ENCODE results near the gene GRIA4. TPM values are rescaled to one million over a fixed set of nuclear protein-coding genes. Genes with fewer than 3 reads are reported as not detected.

GRIA4 gene
- polyA plus RNA-seq, 3 donors from 2014 or later, result not detected

- Mint-ChIP-seq H3K27ac (no peak overlapping the region), H3K9me3 (peaks cover 2 to 22% (median 2%) of the 10 kb centered on the region in 6 donors), H3K27me3 (ENCODE audit: low read depth in 3 of 3) (peaks cover 5 to 14% (median 12%) of the 10 kb centered on the region in 3 donors), H3K4me1 (no peaks in the 10 kb centered on the region), H3K4me3 (no peak overlapping the region), H3K36me3 (peaks cover 0 to 7% (median 0%) of the 10 kb centered on the region in 3 donors)
- DNase-seq, result no peak
Observed at GRCh38 chr11:105611572-105612441, 1.9 kb downstream of the GRIA4 start.

- no peak overlapping the region for H3K4me3 Mint-ChIP-seq
- H3K27ac Mint-ChIP-seq, result no peak overlapping the region
- H3K4me1 Mint-ChIP-seq, result no peaks in the 10 kb centered on the region
- H3K36me3 Mint-ChIP-seq, result peaks cover 0 to 7% (median 0%) of the 10 kb centered on the region in 3 donors
- DNase-seq, result no peak
- peaks cover 5 to 14% (median 12%) of the 10 kb centered on the region in 3 donors for H3K27me3 Mint-ChIP-seq (ENCODE audit: low read depth in 3 of 3)
- H3K9me3 Mint-ChIP-seq, result peaks cover 0 to 17% (median 2%) of the 10 kb centered on the region in 6 donors
Observed at GRCh38 chr11:105612771-105613170, 2.9 kb downstream of the GRIA4 start.

GRCh38 chr11:105613183-105613582 is 3.3 kb downstream of the GRIA4 start:
- Mint-ChIP-seq H3K9me3 (peaks cover 0 to 17% (median 2%) of the 10 kb centered on the region in 6 donors), H3K36me3 (peaks cover 0 to 7% (median 0%) of the 10 kb centered on the region in 3 donors), H3K27ac (no peak overlapping the region)

GRCh38 chr11:105618343-105618955 is 8.6 kb downstream of the GRIA4 start:
- no peak overlapping the region for H3K27ac Mint-ChIP-seq
- peaks cover 0 to 5% (median 0%) of the 10 kb centered on the region in 3 donors for H3K27me3 Mint-ChIP-seq (ENCODE audit: low read depth in 3 of 3)
- H3K4me3 Mint-ChIP-seq, result no peak overlapping the region
- H3K9me3 Mint-ChIP-seq, result peaks cover 0 to 4% (median 2%) of the 10 kb centered on the region in 6 donors
- no peak for DNase-seq
- H3K4me1 Mint-ChIP-seq, result no peaks in the 10 kb centered on the region
- H3K36me3 Mint-ChIP-seq, result no peaks in the 10 kb centered on the region

More at GRCh38 chr11:105613183-105613582, 3.3 kb downstream of the GRIA4 start:
- no peaks in the 10 kb centered on the region for H3K4me1 Mint-ChIP-seq
- no peak for DNase-seq
- H3K27me3 Mint-ChIP-seq (ENCODE audit: low read depth in 3 of 3), result peaks cover 5 to 14% (median 12%) of the 10 kb centered on the region in 3 donors
- H3K4me3 Mint-ChIP-seq, result no peak overlapping the region

- Mint-ChIP-seq H3K9me3 (peaks cover 0 to 6% (median 2%) of the 10 kb centered on the region in 6 donors), H3K4me3 (no peak overlapping the region), H3K27me3 (ENCODE audit: low read depth in 3 of 3) (peaks cover 0 to 4% (median 0%) of the 10 kb centered on the region in 3 donors), H3K4me1 (no peaks in the 10 kb centered on the region), H3K27ac (no peak overlapping the region), H3K36me3 (no peaks in the 10 kb centered on the region)
- no peak for DNase-seq
Observed at GRCh38 chr11:105619556-105619955, 9.7 kb downstream of the GRIA4 start.

- no peaks in the 10 kb centered on the region for H3K4me1 Mint-ChIP-seq
- H3K27me3 Mint-ChIP-seq (ENCODE audit: low read depth in 3 of 3), result peaks cover 0 to 2% (median 0%) of the 10 kb centered on the region in 3 donors
- DNase-seq, result no peak
- no peak overlapping the region for H3K27ac Mint-ChIP-seq
- peaks cover 0 to 6% (median 2%) of the 10 kb centered on the region in 6 donors for H3K9me3 Mint-ChIP-seq
- H3K36me3 Mint-ChIP-seq, result no peaks in the 10 kb centered on the region
- H3K4me3 Mint-ChIP-seq, result no peak overlapping the region
Observed at GRCh38 chr11:105622016-105622415, 12.1 kb downstream of the GRIA4 start.

- H3K27ac Mint-ChIP-seq, result no peak overlapping the region
- DNase-seq, result no peak
- no peaks in the 10 kb centered on the region for H3K36me3 Mint-ChIP-seq
- H3K27me3 Mint-ChIP-seq (ENCODE audit: low read depth in 3 of 3), result peaks cover 0 to 2% (median 0%) of the 10 kb centered on the region in 3 donors
- H3K9me3 Mint-ChIP-seq, result peaks cover 0 to 10% (median 6%) of the 10 kb centered on the region in 6 donors
- H3K4me1 Mint-ChIP-seq, result no peaks in the 10 kb centered on the region
- H3K4me3 Mint-ChIP-seq, result no peak overlapping the region
Observed at GRCh38 chr11:105632316-105632715, 22.4 kb downstream of the GRIA4 start.

GRCh38 chr11:105635466-105635865 is 25.6 kb downstream of the GRIA4 start:
- Mint-ChIP-seq H3K27me3 (ENCODE audit: low read depth in 3 of 3) (peaks cover 0 to 2% (median 0%) of the 10 kb centered on the region in 3 donors), H3K36me3 (no peaks in the 10 kb centered on the region), H3K9me3 (peaks cover 0 to 20% (median 6%) of the 10 kb centered on the region in 6 donors), H3K4me1 (no peaks in the 10 kb centered on the region), H3K27ac (no peak overlapping the region), H3K4me3 (no peak overlapping the region)
- no peak for DNase-seq

- H3K9me3 Mint-ChIP-seq, result peaks cover 0 to 14% (median 4%) of the 10 kb centered on the region in 6 donors
- no peak overlapping the region for H3K4me3 Mint-ChIP-seq
- DNase-seq, result no peak
- H3K27me3 Mint-ChIP-seq (ENCODE audit: low read depth in 3 of 3), result no peaks in the 10 kb centered on the region
- no peaks in the 10 kb centered on the region for H3K4me1 Mint-ChIP-seq
- H3K36me3 Mint-ChIP-seq, result no peaks in the 10 kb centered on the region
- H3K27ac Mint-ChIP-seq, result no peak overlapping the region
Observed at GRCh38 chr11:105636496-105636895, 26.6 kb downstream of the GRIA4 start.

- Mint-ChIP-seq H3K27ac (no peak overlapping the region), H3K4me1 (no peaks in the 10 kb centered on the region), H3K9me3 (peaks cover 2 to 17% (median 7%) of the 10 kb centered on the region in 6 donors), H3K36me3 (peaks cover 0 to 5% (median 0%) of the 10 kb centered on the region in 3 donors), H3K27me3 (ENCODE audit: low read depth in 3 of 3) (no peaks in the 10 kb centered on the region), H3K4me3 (no peak overlapping the region)
- DNase-seq, result no peak
Observed at GRCh38 chr11:105639527-105639926, 29.7 kb downstream of the GRIA4 start.

GRCh38 chr11:105641433-105641832 is 31.6 kb downstream of the GRIA4 start:
- H3K9me3 Mint-ChIP-seq, result peaks cover 5 to 32% (median 10%) of the 10 kb centered on the region in 6 donors
- no peak overlapping the region for H3K27ac Mint-ChIP-seq
- no peak overlapping the region for H3K4me3 Mint-ChIP-seq

GRCh38 chr11:105642870-105643269 is 33.0 kb downstream of the GRIA4 start:
- Mint-ChIP-seq H3K27me3 (ENCODE audit: low read depth in 3 of 3) (no peaks in the 10 kb centered on the region), H3K36me3 (peaks cover 0 to 5% (median 0%) of the 10 kb centered on the region in 3 donors), H3K27ac (no peak overlapping the region), H3K4me1 (no peaks in the 10 kb centered on the region), H3K4me3 (no peak overlapping the region), H3K9me3 (peaks cover 12 to 46% (median 17%) of the 10 kb centered on the region in 6 donors)
- no peak for DNase-seq

More at GRCh38 chr11:105641433-105641832, 31.6 kb downstream of the GRIA4 start:
- no peak for DNase-seq
- Mint-ChIP-seq H3K36me3 (peaks cover 0 to 5% (median 0%) of the 10 kb centered on the region in 3 donors), H3K4me1 (no peaks in the 10 kb centered on the region), H3K27me3 (ENCODE audit: low read depth in 3 of 3) (no peaks in the 10 kb centered on the region)

- no peak overlapping the region for H3K27ac Mint-ChIP-seq
- H3K36me3 Mint-ChIP-seq, result peaks cover 0 to 5% (median 0%) of the 10 kb centered on the region in 3 donors
Observed at GRCh38 chr11:105644839-105645573, 35.1 kb downstream of the GRIA4 start.

More at GRCh38 chr11:105644839-105645573, 35.1 kb downstream of the GRIA4 start:
- no peak overlapping the region for H3K4me3 Mint-ChIP-seq
- DNase-seq, result no peak
- peaks cover 14 to 37% (median 17%) of the 10 kb centered on the region in 6 donors for H3K9me3 Mint-ChIP-seq
- no peaks in the 10 kb centered on the region for H3K27me3 Mint-ChIP-seq (ENCODE audit: low read depth in 3 of 3)
- no peaks in the 10 kb centered on the region for H3K4me1 Mint-ChIP-seq
